HG03196 (cell line): ENCODE results near the gene THBS1.

Source experiments
- ATAC-seq: cut with Tn5 transposase; IDR thresholded peaks from one replicate; pipeline ENCODE4 v1.9.1; 2021; ENCODE audit not compliant: unreplicated experiment

The THBS1 gene

GRCh38 chr15:39588531-39589192 is 7.8 kb downstream of the THBS1 start:
- ATAC-seq = no peak

GRCh38 chr15:39589193-39589814 is 8.4 kb downstream of the THBS1 start:
- ATAC-seq = no peak

- ATAC-seq = no peak
Measured at GRCh38 chr15:39589815-39590644, 9.2 kb downstream of the THBS1 start.

GRCh38 chr15:39591141-39591895 is 10.4 kb downstream of the THBS1 start:
- no peak for ATAC-seq

GRCh38 chr15:39591896-39592315 is 11.0 kb downstream of the THBS1 start:
- no peak for ATAC-seq

- ATAC-seq = no peak
Measured at GRCh38 chr15:39592500-39592899, 11.6 kb downstream of the THBS1 start.

GRCh38 chr15:39593071-39593655 is 12.3 kb downstream of the THBS1 start:
- no peak for ATAC-seq

GRCh38 chr15:39593656-39594445 is 13.0 kb downstream of the THBS1 start:
- no peak for ATAC-seq

- no peak for ATAC-seq
Measured at GRCh38 chr15:39594446-39595337, 13.8 kb downstream of the THBS1 start.

- no peak for ATAC-seq
Measured at GRCh38 chr15:39595338-39596221, 14.7 kb downstream of the THBS1 start.

- ATAC-seq = no peak
Measured at GRCh38 chr15:39596358-39597051, 15.6 kb downstream of the THBS1 start.

- ATAC-seq = no peak
Measured at GRCh38 chr15:39597336-39597735, 16.5 kb downstream of the THBS1 start.

- no peak for ATAC-seq
Measured at GRCh38 chr15:39597751-39598185, 16.9 kb downstream of the THBS1 start.

- ATAC-seq = no peak
Measured at GRCh38 chr15:39598186-39598850, 17.4 kb downstream of the THBS1 start.

GRCh38 chr15:39598958-39599845 is 18.3 kb downstream of the THBS1 start:
- ATAC-seq = no peak

GRCh38 chr15:39599871-39600270 is 19.0 kb downstream of the THBS1 start:
- no peak for ATAC-seq
